Measurements from ENCODE around the gene ITGBL1. TPM values are rescaled to one million over a fixed set of nuclear protein-coding genes. Genes with fewer than 3 reads are reported as not detected.
A peak's percentile ranks its signal among the peaks of the same experiment; 100 is the strongest.

The ITGBL1 gene
- total RNA-seq, 1 experiment from 2014 or later = not detected

GRCh38 chr13:101576455-101576854 lies 124.0 kb downstream of the ITGBL1 start:
- no TSS peak for BruUV-seq (replicated peaks)
- intact Hi-C loops (cut with micrococcal nuclease) = no loop called here
- ChIA-PET CTCF (interaction anchor here (0.5 to 0.7 kb wide), 2 partner anchors 346 to 1188 kb away, joined by 3 read pairs; no protein-coding TSS in a partner anchor), POLR2A (no interaction called here)
- Mint-ChIP-seq H3K36me3 (ENCODE audit: insufficient read depth, unreplicated experiment) (no peaks in the 10 kb centered on the region), H3K4me1 (ENCODE audit: insufficient read depth, unreplicated experiment) (peaks cover 15% of the 10 kb centered on the region), H3K4me3 (ENCODE audit: unreplicated experiment) (no peak overlapping the region), H3K27me3 (ENCODE audit: insufficient read depth, unreplicated experiment) (no peaks in the 10 kb centered on the region), H3K9me3 (ENCODE audit: unreplicated experiment) (no peaks in the 10 kb centered on the region), H3K27ac (ENCODE audit: low read depth, unreplicated experiment) (no peak overlapping the region)
- peak; percentile 63 for DNase-seq (ENCODE audit: unreplicated experiment)
- TF ChIP-seq CTCF (IDR thresholded peaks at IDR 0.05; ENCODE audit: unreplicated experiment) = no peak

- no peak overlapping the region for H3K27ac Mint-ChIP-seq (ENCODE audit: low read depth, unreplicated experiment)
- POLR2A ChIA-PET = no interaction called here
- no peak for TF ChIP-seq CTCF (IDR thresholded peaks at IDR 0.05; ENCODE audit: unreplicated experiment)
- DNase-seq (ENCODE audit: unreplicated experiment) = no peak
- no peaks in the 10 kb centered on the region for H3K27me3 Mint-ChIP-seq (ENCODE audit: insufficient read depth, unreplicated experiment)
- no peak overlapping the region for H3K4me3 Mint-ChIP-seq (ENCODE audit: unreplicated experiment)
- intact Hi-C loops (cut with micrococcal nuclease) = no loop called here
- BruUV-seq (replicated peaks) = no TSS peak
- peaks cover 19% of the 10 kb centered on the region for H3K4me1 Mint-ChIP-seq (ENCODE audit: insufficient read depth, unreplicated experiment)
- H3K36me3 Mint-ChIP-seq (ENCODE audit: insufficient read depth, unreplicated experiment) = no peaks in the 10 kb centered on the region
- H3K9me3 Mint-ChIP-seq (ENCODE audit: unreplicated experiment) = no peaks in the 10 kb centered on the region
- CTCF ChIA-PET = no interaction called here
Measured at GRCh38 chr13:101576977-101577376, 124.5 kb downstream of the ITGBL1 start.

GRCh38 chr13:101579281-101579802 lies 126.9 kb downstream of the ITGBL1 start:
- CTCF ChIA-PET = interaction anchor here (0.6 kb wide), 1 partner anchor 462 kb away, joined by 3 read pairs; no protein-coding TSS in a partner anchor
- intact Hi-C loops (cut with micrococcal nuclease) = no loop called here
- POLR2A ChIA-PET = interaction anchor here (0.7 kb wide), 1 partner anchor 32 kb away, joined by 4 read pairs; no protein-coding TSS in a partner anchor
- H3K36me3 Mint-ChIP-seq (ENCODE audit: insufficient read depth, unreplicated experiment) = no peaks in the 10 kb centered on the region
- H3K4me1 Mint-ChIP-seq (ENCODE audit: insufficient read depth, unreplicated experiment) = peaks cover 20% of the 10 kb centered on the region
- no TSS peak for BruUV-seq (replicated peaks)
- TF ChIP-seq CTCF (IDR thresholded peaks at IDR 0.05; ENCODE audit: unreplicated experiment) = no peak
- no peaks in the 10 kb centered on the region for H3K27me3 Mint-ChIP-seq (ENCODE audit: insufficient read depth, unreplicated experiment)
- H3K9me3 Mint-ChIP-seq (ENCODE audit: unreplicated experiment) = no peaks in the 10 kb centered on the region
- DNase-seq (ENCODE audit: unreplicated experiment) = peak; percentile 25
- H3K27ac Mint-ChIP-seq (ENCODE audit: low read depth, unreplicated experiment) = no peak overlapping the region
- no peak overlapping the region for H3K4me3 Mint-ChIP-seq (ENCODE audit: unreplicated experiment)

- intact Hi-C loops (cut with micrococcal nuclease) = no loop called here
- no peak overlapping the region for H3K4me3 Mint-ChIP-seq (ENCODE audit: unreplicated experiment)
- H3K9me3 Mint-ChIP-seq (ENCODE audit: unreplicated experiment) = no peaks in the 10 kb centered on the region
- ChIA-PET POLR2A (interaction anchor here (0.6 kb wide), 1 partner anchor 118 kb away, joined by 3 read pairs; no protein-coding TSS in a partner anchor), CTCF (interaction anchor here (0.6 to 1.1 kb wide), 2 partner anchors 14 to 201 kb away, joined by 3 read pairs; no protein-coding TSS in a partner anchor)
- no peaks in the 10 kb centered on the region for H3K27me3 Mint-ChIP-seq (ENCODE audit: insufficient read depth, unreplicated experiment)
- no peaks in the 10 kb centered on the region for H3K36me3 Mint-ChIP-seq (ENCODE audit: insufficient read depth, unreplicated experiment)
- no peak for TF ChIP-seq CTCF (IDR thresholded peaks at IDR 0.05; ENCODE audit: unreplicated experiment)
- H3K27ac Mint-ChIP-seq (ENCODE audit: low read depth, unreplicated experiment) = no peak overlapping the region
- H3K4me1 Mint-ChIP-seq (ENCODE audit: insufficient read depth, unreplicated experiment) = peaks cover 5% of the 10 kb centered on the region
- no peak for DNase-seq (ENCODE audit: unreplicated experiment)
- BruUV-seq (replicated peaks) = no TSS peak
Measured at GRCh38 chr13:101584331-101584730, 131.9 kb downstream of the ITGBL1 start.
